HG03378 (cell line): ENCODE measurements around the gene CAND1.

Experiments
- ATAC-seq: cut with Tn5 transposase; IDR thresholded peaks from one replicate; pipeline ENCODE4 v1.9.1; 2021; ENCODE audit warnings: mild to moderate bottlenecking, moderate library complexity; ENCODE audit not compliant: unreplicated experiment

The CAND1 gene

DNA sequence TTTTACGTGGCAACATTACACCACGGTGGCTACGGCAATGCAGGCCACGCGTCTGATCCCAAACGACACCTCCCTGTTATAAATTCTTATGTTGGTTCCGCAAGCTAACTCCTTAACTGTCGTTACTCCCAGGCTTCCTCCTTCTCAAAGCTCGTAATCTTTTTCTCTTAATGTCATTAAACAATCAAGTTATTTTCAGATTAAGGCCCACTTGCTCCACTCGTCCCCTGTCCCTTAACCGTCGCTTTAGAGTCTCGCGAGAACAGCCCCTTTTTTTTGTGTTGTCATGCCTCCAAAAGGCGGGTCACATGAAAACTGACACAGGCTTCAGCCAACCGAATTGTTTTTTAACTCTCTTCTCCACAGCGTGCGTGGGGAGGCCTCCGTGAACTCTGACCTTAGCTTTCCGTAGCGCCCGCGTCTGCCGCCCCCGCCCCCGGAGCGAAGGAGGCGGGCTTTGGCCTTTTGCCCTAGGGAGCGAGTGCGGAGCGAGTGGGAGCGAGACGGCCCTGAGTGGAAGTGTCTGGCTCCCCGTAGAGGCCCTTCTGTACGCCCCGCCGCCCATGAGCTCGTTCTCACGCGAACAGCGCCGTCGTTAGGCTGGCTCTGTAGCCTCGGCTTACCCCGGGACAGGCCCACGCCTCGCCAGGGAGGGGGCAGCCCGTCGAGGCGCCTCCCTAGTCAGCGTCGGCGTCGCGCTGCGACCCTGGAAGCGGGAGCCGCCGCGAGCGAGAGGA lies at the start of gene CAND1:
TSS of gene CAND1 (plus strand) at position 463 of the 737 bp plus-strand sequence. CDS start 360 bp downstream, outside the sequence.
- ATAC-seq, result peak; percentile 85

DNA sequence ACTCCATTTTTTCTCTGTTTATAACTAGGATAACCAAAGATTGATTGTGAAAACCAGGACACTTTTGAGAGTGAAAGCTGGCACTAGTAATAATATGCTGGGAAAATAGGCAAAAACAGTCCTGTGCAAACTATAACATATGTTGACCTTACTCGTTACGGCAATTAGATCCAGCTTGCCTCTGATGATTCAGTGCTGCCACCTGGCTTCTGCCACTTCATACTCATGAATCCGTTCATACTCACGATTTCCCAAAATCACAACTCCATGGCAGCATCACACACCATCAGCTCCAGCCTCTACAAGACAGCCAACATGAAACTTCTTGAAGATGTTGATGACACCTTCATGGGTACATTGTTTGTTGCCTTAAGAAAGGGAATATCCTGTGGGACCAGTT lies 49.1 kb upstream of the CAND1 start:
- no peak for ATAC-seq

DNA sequence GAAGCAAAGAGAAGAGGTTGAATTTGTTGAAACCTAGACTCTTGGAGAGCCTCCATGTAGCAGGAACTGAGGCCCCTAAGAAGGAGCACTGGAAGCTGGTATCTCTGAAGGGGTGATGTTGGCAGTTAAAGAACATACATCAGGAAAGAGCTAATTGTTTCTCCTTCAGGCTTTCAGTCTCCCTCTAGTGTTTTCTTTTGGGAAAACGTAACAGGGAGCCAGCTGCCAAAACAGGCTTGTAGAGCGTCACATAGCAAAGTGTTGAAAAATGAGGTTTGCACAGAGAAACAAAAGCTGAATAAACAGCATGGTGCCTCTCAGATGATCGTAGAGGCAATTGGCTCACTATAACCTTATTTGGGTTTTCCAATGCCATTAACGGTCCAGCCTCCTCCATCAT lies 46.9 kb upstream of the CAND1 start:
- no peak for ATAC-seq

DNA sequence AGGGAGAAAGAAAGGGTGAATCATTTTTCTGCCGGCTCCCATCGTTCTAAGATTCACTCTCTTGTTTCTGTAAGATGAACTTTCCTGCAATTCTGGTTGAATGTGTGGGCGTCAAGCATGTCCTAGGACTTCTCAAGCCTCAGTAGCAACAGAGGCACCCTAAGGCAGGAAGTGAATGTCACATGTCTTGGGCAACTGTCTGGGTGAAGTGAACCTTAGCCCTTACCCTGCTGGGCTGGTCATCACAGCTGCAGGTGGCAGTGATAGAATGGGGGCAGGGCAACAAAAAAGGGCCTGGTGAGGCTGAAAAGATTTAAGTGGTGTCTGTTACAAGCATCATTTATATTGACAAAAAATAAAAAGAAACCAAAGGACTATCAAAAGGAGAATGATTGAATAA lies 45.9 kb upstream of the CAND1 start:
- no peak for ATAC-seq

DNA sequence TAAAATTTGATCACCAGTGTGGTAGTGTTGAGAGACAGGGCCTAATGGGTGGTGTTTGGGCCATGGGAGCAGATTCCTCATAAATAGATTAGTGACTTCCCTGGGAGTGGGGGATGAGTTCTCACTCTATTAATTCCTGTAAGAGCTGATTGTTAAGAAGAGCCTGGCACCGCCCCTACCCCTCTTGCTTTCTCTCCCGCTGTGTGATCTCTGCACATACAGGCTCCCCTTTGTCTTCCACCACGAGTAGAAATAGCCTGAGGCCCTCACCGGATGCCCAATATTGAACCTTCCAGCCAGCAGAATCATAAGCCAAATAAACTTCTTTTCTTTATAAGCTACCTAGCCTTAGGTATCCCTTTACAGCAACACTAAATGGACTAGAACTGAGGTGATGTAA lies 31.9 kb upstream of the CAND1 start:
- no peak for ATAC-seq

DNA sequence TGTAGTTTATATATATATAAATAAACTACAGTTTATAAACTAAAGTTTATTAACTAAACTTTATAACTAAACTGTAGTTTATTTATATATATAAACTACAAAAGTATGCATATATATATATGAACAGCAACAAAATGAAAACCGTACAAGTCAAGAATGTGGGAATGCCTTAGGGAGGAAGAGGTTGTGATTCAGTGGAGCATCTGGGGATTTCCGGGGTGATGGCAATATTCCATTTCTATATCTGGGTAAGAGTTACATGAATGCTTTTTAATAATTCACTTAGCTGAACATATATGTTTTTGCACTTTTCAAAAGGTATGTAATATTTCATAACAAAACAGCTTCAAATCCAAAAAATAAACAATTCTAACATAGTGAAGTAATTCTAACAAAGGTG lies 30.1 kb upstream of the CAND1 start:
- ATAC-seq, result no peak

DNA sequence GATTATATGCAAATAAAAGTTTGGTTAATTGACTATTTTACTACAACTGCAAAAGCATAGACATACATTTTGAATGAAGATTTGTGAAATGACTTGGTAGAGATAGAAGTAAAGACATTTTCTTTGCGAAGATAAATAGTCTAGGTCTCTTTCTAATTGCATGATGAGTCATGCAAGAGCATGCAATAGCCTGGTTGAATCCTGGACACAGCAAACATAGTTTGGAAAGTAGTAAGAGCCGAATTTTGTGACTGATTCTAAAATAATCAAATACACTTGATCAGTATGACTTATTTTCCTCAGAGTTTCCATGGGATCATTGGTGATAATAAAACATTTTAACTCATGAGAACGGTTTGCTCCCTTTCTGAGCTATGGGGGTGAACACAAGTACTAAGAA lies 27.7 kb upstream of the CAND1 start:
- ATAC-seq, result no peak

DNA sequence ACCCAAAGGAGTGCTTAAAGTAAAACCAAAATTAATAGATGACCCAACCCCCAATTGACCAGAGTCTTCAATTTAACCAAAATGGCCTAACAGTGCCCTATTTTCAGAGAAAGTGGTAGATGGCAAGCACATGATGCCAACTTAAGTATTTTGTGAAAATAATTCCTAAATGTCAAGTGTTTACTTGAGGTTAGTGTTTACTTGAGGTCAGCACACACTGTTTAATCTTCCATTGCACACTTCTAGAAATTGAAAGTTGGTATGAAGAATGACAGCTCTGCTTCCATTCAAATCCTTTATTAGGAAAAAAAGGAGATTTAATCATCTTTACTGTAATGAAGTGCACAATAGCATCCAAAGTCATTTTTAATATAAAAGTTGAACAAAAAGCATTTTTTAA lies 25.9 kb upstream of the CAND1 start:
- no peak for ATAC-seq

DNA sequence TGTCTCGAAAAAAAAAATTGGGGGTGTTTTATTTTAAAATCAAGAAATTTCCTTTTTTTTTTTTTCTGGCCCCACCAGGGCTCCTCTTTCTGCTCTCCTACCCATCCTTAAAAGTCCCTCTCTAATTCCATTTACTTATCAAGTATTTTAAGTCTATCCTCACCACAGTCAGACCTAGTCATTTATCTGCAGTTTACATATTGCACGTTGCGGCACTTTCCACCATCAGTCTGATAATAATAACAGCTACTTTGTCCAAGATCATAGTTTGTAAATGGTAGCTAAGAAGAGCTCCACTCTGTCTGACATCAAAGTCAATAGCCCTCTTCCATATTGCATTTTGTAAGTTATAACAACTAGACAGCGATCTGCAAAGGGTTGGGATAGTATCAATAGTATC lies 23.6 kb upstream of the CAND1 start:
- no peak for ATAC-seq

DNA sequence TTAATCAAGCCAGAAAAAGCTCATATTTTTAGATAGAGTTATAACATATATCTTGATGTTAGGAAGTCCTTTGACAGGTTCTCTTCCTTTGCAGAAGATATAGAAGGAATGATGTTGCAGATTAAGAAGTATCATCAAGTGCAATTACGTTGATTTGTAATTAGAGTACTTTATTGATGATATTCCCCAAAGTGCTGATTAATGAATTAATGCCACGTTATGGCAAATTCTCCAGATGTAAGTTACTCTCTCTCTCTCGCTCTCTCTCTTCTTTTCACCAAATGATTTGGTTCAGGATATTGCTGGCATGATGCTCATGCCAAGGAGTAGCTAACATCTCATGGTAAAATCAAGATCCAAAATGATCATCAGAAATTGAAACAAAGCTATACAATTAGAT lies 18.1 kb upstream of the CAND1 start:
- ATAC-seq, result no peak

DNA sequence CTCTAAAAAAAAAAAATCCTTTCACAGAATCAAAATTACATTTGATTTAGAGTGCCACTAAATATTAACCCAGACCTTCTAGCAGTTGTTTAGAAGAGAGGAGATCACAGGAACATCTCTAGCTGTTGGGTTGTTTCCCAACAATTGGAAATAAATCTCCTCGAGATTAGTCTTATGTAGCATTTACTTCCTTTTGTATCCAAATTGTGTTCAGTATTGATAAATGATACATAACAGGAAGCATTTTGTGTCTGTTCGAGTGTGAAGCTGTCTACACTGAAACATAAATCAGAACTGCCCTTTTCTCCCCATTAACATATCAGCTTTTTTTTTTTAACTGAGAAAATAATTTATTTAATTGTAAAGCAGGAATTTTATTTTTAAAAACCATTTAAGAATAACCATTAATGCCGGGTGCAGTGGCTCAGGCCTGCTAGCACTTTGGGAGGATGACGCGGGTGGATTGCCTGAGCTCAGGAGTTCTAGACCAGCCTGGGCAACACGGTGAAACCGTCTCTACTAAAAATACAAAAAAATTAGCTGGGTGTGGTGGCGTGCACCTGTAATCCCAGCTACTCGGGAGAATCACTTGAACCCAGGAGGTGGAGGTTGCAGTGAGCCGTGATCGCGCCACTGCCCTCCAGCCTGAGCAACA lies 14.7 kb upstream of the CAND1 start:
- no peak for ATAC-seq

DNA sequence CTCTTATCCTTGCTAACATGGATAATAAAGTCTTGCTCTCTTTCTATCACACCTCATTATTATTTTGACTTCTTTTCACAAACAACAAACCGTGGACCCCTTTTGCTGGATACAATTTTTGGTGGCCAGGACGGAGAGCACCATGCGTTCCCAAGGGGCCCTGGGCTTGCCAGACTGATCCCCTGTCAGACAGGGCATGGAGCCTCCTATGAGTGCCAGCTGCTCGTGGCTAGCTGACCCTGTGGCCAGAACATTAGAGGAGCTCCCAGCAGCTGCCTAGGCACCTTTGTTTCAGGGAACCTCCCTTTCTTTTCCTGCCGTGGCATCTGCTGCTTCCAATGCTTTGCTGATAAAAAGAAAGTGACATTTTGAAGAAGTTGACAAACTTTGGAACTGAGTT lies 12.5 kb upstream of the CAND1 start:
- no peak for ATAC-seq

DNA sequence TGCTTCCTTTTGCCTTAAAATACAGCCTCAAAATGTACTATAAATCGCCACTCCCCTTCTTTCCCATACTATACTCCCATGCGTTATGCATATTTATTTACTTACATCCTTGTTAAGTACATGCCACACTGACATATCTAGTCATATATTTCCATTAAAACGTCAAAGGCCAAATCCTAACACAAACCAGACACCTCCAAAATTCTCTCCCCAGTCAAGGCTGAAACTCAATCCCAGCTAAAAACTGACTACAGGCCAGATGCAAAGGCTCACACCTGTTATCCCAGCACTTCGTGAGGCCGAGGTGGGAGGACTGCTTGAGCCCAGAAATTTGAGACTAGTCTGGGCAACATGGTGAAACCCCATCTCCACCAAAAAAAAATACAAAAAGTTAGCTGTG lies 5.7 kb upstream of the CAND1 start:
- ATAC-seq, result no peak

DNA sequence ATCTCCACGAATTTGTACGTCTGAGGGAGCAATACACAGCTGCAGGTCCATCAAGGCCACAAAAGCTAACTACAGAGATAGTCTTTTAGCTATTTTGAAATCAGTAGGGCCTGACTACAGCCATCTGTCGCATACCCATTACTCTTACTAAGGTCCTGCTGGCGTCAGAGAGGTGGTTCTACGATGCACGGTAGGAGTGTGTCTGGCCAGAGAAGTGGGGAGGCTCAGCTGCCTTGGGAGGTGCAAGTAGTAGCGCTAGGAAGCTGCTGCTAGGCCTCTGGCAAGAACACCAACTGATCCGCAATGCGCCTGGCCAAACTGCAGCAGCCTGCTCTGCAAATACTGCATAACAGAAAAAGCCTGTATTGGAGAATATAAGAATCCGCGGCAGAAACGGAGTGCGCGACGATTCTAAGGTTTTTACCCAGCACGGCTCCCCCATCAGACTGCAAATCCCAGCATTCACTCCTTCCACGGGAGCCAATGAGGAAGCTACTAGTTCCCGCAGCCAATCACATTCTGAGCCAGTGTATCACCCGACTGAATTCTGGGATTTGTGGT lies 743 bp upstream of the CAND1 start:
- peak; percentile 89 for ATAC-seq

DNA sequence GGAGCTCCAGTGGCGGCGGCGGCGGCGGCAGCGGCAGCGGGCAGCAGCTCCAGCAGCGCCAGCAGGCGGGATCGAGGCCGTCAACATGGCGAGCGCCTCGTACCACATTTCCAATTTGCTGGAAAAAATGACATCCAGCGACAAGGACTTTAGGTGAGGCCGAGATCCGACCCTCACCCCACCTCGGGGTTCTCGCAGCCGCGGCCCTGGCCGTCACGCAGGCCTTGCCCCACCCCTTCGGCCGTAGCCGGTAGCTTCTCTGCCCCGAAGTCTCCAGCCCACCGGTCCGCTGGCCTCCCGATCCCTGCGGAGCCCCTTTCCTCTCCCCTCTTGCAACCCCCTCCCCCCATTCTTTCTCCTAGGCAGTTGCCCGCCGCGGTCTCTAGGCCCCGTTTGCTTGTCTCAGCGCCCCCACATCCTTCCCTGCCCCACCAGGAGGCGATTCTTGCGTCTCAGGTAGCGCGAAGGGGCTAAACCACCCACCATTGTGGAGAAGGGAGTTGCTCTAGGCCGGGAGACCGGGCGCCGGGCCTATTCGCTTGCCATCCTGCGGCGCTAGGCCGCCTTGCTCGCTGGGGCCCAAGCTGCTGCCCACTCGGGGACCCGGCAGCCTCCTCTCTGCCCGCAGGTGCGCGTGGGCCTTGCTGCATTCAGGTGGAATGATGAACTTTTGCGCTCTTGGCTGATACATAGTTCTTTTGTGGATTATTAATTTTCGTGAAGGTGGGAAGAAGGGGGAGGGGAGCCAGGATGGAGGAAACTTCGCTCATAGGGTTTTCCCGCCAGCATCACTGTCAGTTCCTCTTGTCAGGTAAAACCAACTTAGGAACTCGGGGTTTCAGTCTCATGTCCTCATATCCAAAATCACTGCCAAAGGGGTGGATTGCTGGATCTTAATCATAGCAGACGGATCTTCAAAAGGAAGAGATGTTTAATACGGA lies 745 bp downstream of the CAND1 start:
- ATAC-seq, result peak; percentile 2

DNA sequence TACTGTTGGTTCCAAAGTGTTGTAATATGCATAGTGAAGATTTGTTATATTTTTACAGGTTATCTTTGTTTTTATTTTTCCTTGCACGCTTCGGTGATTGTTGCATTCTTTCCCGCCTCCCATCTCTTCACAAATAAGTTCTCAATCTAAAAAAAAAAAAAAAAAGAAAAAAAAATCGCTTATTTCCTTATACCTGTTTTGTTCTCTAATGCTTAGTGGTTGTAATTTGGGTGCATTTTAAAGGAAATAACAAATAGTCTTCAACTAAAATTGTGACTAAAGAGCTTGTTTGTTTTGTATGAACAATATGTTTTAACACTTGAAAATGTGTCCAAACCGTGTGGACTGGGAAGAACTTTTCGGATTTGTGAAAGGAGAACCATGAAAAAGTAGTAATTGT lies 1.5 kb downstream of the CAND1 start:
- ATAC-seq, result no peak

DNA sequence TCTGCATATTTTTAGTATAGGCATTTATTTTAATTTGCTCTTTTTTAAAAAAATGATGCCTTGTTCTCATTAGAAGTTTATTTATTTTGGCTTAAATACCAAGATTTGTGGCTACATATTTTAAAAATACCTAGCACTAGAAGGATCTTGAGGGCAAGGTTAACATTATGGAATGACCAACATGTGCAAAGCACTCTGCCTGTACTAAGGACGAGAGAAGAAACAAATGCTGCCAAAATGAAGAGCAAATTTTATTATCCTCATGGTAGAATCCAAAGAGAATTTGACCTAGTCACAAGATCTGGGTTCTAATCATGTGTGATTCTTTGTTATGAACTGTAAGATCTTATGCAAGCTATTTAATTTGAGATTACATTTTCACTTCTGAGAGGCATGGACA lies 2.8 kb downstream of the CAND1 start:
- no peak for ATAC-seq

DNA sequence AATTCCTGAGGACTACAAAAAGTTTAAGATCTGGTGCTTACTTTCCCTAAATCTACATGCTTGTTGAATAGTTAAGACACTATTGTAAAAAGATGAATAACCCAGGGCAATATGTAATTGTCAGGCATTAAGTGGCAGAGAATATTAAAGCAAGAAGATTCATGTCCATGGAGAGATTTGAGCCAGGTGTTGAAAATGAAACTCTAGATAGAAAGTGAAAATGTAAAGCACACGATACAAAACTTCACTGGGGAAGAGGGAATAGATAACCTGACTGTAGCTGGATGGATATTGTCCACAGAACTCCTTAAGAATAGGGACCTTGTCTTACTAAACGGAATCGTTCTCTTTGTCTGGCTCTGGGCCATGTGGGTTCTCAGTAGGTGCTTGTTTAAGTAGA lies 5.0 kb downstream of the CAND1 start:
- no peak for ATAC-seq

DNA sequence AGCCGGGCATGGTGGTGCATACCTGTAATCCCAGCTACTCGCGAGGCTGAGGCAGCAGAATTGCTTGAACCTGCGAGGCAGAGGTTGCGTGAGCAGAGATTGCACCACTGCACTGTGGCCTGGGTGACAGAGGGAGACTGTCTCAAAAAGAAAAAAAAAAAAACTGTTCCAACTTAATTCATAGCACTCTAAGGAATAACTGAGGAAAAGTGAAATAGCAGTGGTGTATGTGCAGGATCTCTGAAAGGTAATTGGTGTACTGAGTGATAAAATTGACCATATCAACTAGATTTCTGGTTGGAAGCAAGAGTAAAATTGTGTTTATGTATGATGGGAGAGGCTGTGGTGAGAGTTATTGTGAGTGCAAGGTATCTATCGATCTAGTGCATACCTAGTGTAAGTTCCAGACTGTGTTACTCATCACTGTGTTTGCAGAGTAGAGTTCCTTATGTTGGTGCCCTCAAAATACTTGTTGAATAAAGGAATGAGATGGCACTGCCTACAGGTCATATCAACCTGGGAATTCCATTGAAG lies 6.3 kb downstream of the CAND1 start:
- ATAC-seq, result no peak

DNA sequence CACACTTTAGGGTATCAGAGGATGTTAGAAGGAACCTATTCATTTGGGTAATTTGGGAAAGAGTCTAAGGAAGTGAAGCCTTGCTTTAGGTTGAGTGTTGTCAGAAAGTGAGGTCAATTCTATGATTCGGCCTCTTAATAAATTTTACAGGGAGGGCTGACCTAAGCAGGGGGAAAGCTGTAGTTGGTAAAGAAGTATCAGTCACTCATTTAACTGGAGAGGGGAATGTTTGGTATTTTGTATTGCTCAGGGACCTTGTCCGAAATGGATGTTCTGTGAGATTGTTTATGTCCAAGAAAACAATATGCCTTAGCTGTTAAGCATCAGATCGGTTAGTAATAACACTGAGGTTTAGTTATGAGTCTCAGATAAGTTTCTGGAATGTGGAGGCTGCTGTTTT lies 7.3 kb downstream of the CAND1 start:
- ATAC-seq, result no peak

DNA sequence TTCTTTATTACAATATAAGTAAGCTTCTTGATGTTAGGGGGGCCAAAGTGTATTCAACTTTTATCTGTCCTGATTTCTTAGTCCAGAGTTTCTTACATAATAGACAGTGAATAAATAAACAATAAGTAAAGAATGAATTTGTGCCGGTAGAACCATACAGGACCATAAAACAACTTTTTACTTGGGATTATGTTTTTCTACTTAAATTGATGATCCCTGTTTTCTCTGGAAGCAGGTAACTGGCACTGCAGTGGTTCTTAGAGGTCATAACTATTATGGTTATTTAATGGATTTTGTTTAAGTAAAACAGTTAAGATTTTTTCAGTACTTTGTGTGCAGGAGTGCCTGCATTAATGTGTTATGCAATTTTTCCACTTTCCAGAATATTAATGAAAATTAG lies 10.5 kb downstream of the CAND1 start:
- no peak for ATAC-seq
